UCSD-AML1 (cell line): ENCODE data around the gene AASDH.

Source experiments
- DNase-seq: peaks from one replicate; lab custom pipeline; 2025; ENCODE audit not compliant: unreplicated experiment; lab: John Stamatoyannopoulos, UW

Gene AASDH, protein sequence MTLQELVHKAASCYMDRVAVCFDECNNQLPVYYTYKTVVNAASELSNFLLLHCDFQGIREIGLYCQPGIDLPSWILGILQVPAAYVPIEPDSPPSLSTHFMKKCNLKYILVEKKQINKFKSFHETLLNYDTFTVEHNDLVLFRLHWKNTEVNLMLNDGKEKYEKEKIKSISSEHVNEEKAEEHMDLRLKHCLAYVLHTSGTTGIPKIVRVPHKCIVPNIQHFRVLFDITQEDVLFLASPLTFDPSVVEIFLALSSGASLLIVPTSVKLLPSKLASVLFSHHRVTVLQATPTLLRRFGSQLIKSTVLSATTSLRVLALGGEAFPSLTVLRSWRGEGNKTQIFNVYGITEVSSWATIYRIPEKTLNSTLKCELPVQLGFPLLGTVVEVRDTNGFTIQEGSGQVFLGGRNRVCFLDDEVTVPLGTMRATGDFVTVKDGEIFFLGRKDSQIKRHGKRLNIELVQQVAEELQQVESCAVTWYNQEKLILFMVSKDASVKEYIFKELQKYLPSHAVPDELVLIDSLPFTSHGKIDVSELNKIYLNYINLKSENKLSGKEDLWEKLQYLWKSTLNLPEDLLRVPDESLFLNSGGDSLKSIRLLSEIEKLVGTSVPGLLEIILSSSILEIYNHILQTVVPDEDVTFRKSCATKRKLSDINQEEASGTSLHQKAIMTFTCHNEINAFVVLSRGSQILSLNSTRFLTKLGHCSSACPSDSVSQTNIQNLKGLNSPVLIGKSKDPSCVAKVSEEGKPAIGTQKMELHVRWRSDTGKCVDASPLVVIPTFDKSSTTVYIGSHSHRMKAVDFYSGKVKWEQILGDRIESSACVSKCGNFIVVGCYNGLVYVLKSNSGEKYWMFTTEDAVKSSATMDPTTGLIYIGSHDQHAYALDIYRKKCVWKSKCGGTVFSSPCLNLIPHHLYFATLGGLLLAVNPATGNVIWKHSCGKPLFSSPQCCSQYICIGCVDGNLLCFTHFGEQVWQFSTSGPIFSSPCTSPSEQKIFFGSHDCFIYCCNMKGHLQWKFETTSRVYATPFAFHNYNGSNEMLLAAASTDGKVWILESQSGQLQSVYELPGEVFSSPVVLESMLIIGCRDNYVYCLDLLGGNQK

DNA sequence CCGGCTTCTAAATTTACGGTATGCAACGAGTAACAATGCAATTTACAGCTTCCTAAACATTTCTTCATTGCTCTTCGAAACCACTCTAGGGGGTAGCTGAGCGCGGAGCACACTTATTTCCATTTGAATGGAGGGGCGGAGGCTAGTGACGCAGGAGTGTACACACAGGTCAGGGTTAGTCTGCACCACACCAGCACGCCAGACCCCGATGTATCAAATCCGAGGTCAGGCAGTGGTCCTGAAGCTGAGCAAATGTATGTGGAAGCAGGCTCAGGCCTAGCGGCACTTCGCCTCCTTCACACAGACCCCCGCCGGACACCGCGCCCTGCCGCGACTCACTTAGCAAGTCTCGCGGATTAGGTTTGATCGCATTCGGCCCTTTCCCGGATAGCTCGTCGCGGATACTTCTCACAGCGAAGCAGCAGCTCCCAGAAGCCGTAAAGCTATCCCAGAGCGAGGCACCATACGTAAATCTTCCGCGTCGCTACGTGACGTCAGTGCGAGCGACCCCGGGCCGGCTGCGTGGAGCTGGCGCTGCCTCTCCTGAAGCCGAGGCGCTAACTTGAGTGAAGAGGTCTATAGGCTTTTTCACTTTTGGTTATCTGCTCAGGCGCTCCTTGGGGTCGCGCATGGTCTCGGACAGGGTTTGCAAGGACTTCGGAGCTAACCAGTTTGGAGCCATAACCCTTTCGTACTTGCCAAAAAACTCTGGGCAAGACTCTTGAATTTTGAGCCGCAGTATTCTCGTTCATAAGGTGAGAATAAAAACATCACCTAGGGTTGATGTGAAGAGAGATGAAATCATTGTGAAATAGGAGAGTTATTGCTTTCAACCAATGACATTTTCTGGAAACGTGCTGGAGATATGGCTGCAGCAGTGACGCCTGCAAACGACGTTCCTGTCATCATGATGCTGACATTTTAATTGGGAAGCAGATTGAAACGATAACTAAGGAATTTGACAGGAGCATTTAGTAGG, at the start of gene AASDH:
Gene AASDH, minus strand, starts transcription at position 469 of the 979 bp plus-strand sequence. CDS start 3,192 bp downstream, outside the sequence.
- peak; percentile 93 for DNase-seq

GRCh38 chr4:56435140-56435926, 48.0 kb upstream of the AASDH start, which contains the start of gene PPAT:
TSS of gene PPAT (minus strand) at chr4:56435615. CDS start at chr4:56435477, 138 bp downstream.
- peak; percentile 99 for DNase-seq

GRCh38 chr4:56434599-56435139, 47.4 kb upstream of the AASDH start:
- DNase-seq, result peak; percentile 78

GRCh38 chr4:56433280-56433679, 46.0 kb upstream of the AASDH start:
- no peak for DNase-seq

- no peak for DNase-seq
Measured at GRCh38 chr4:56430203-56430602, 42.9 kb upstream of the AASDH start.

DNA sequence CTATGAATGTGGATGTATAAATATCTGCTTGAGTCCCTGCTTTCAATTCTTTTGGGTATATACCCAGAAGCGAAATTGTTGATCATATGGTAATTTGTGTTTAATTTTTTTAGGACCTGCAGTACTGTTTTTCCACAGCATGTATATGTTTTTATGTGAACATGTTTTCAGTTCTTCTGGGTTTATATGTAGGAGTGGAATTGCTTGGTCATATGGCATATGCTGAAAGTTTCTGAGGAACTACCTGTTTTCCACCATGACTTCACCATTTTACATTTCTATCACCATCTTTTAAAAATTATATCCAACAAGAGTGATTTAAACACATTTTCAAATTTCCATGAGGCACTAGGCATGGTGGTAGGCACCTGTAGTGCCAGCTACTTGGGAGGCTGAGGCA, 39.9 kb upstream of the AASDH start:
- no peak for DNase-seq

- DNase-seq, result no peak
Measured at GRCh38 chr4:56426273-56426672, 39.0 kb upstream of the AASDH start.

GRCh38 chr4:56425518-56425917, 38.2 kb upstream of the AASDH start:
- no peak for DNase-seq

DNA sequence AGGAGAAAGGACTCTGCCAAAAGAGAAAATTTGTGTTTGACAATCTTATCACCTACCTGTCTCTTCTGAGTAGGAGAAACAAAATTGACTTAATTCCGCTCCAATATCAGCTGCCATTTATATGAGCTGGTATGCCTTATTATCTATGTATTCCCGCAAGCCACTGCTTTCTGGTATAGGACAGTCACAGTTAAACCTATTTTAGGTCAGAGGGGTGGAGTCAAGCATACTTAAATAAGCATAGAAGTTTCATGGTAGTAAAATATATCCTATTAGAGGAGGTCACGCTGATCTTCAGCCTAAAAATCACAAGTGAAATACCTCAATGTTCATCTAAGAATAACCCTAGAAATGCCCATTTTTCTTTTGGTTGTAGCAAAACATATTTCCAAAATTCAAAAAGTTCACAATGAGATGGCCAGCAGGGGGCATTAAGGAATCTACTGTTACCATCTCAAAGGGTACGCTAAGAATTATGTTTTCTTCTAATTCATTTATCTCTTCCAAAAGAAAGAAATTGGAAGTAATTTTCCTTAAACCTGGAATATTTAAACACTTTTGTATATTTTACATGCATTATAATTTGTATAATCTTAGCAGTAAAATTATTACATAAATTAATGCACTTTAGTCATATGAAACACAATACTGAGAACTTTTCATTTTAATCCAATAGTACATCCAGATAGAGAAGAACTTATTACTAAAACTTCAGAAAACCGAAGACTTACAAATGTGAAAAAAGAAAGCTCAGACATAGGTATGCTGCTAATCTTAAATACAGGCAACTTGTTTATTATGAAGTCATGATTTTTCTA, 37.6 kb upstream of the AASDH start:
- DNase-seq, result no peak

DNA sequence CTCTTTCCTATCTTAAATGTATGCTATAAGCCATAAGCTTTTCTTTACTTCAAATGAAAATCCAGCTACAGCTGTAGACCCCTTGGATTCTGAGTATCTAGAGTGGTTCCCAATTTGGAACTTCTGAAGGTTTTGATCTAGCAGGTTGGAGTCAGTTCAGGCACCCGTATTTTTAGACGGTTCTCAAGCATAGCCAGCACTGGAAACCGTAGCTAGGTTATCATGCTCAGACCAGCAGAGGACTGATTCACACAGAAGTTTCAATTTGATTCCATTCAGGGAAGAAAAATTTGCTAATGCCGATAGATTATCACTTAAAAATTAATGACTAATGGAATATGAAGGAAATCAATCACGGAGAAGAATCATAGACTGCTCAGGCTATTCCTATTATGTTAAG, 36.9 kb upstream of the AASDH start:
- no peak for DNase-seq

GRCh38 chr4:56417396-56417795, 30.1 kb upstream of the AASDH start:
- no peak for DNase-seq

DNA sequence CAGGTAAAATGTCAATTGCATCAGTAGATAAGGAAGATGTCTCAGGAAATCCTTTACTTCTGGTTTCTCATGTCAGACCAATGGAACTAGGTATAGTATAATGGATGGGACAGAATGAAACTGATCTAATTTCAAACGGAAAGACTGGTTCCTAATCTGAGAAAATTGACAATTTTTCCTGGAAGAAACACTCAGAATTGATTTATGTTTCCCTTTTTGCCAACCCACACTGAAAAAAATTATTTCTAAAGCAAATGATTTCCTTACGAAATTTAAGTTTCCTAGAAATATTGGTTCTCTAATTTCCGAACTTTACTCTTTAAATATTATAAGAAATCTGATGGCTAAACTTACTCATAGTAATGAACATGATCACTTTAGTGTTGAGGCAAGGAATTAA, 29.1 kb upstream of the AASDH start:
- no peak for DNase-seq

- DNase-seq, result no peak
Measured at GRCh38 chr4:56414135-56414670, 26.9 kb upstream of the AASDH start.

DNA sequence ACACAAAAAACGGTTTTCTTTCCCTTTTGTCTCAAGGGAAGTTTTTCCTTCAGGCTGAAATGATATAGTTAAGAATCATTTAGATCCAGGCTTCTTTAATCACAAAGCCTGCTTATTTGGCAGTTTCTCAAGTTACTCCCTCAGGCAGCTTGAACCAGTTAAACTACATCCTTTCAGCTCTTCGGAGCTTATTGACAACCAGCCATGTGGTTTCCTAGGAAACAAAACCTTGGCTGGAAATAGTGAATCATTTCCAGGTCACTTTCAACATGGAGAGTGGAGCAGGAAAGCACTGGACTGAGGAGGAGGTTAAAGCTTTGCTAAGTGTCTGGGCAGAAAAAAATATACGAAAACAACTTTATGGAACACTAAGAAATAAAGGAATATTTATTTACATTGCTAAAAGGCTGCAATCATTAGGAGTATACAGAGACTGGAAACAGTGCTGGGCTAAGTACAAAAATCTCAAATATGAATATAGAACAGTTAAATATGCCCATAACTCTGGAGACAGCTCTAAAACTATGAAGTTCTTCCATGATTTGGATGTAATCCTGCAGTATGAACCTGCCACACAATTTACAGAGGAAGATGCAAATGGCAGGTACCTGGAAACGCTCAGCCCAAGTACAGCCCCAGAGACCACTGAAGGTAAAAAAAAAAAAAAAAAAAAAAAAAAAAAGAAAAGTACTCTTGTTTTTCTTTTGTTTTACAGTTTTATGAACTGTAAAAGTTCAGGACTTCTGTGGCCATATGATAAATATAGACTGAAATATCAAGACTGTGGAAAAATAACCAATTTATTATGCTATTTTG, 23.2 kb upstream of the AASDH start:
- no peak for DNase-seq

DNA sequence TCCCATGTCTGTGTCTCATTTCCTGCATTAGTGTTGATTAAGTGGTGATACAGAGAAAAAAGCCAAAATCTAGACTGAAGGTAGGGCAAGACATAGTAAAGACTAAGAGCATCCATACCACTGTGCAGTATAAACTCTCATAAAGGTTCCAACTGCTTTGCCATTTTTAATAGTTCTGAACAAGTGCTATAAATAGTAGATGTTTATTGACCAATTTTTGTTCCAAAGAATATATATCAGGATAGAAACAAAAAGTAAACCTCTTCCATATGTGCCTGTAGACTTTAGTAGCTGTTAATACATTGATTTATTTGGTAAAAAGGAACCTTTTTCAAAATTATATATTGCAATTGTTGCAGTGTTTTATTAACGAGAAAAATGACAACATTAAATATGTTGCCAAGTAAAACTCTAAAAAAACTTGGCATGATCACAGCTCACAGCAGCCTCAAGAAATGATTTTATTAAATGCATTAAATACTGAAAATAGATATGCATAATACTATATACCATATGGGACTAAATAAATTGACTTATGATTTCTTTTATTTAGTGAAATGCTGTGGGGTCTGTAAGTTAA, 22.3 kb upstream of the AASDH start:
- no peak for DNase-seq

- DNase-seq, result no peak
Measured at GRCh38 chr4:56408978-56409377, 21.7 kb upstream of the AASDH start.

- DNase-seq, result no peak
Measured at GRCh38 chr4:56406151-56406550, 18.9 kb upstream of the AASDH start.
